HG03097 (cell line): ENCODE data around the gene TMEM250.
A peak's percentile ranks its signal among the peaks of the same experiment; 100 is the strongest.

Experiments
- ATAC-seq: cut with Tn5 transposase; IDR thresholded peaks from one replicate; pipeline ENCODE4 v1.9.1; 2021; ENCODE audit not compliant: unreplicated experiment, low FRiP score

TMEM250 gene

DNA sequence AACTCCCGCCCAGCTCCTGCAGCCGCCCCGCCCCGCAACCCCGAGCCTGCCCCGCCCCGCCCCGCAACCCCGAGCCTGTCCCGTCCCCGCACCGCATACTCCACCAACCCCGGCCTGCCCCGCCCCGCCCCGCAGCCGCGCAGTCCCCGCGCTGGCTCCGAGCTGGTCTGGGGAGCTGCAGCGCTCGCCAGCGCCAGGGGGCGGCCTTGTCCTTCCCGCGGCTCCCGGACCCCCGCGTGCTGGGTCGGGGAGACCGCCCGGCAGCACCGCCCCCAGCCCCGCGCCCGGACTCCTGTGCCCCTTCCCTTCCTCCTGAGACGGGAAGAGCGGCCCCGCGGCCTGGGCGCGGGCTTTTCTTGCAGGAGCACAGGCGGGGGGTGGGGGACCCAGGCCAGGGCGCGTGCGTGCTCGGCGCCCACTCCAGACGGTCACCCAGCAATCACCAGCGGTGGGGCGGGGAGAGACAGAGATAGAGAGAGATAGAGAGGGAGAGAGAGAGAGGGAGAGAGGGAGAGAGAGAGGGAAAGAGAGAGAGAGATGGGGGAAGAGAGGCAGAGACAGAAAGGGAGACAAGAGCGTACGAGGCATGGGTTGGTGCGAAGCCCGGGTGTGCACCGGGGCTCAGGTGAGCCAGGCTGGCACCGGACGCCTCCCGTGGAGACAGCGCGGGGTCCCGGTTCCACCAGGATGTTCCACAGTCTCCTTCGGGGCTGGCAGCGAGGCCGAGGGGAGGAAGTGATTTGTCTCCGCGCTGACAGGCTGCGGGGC lies 14.7 kb upstream of the TMEM250 start:
- ATAC-seq, result no peak

DNA sequence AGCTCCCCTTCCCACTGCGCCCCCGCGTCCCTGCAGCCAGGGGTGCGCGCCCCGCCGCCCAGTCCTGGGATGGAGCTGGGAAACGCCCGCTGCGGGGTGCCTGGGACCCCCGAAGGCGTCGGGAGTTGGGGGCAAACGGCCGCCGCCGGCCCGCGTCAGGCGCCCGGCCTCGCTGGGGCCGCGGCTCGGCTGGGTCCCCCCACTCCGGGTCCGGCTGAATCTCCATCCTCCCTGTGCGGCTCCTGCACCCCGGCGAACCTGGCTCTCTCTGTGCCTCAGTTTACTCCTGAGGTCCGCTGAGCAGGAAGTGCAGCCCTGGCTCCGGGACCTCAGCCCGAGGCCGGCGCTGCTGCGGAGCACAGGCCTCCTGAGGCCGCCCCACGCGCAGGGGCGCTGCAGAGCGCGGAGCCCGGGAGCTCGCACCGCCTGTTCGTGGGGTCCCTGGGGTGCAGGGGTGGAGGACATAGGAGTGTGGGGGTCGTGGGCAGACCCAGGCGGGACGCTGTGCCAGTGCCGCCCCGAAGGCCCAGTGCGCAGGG lies 13.9 kb upstream of the TMEM250 start:
- ATAC-seq, result no peak

DNA sequence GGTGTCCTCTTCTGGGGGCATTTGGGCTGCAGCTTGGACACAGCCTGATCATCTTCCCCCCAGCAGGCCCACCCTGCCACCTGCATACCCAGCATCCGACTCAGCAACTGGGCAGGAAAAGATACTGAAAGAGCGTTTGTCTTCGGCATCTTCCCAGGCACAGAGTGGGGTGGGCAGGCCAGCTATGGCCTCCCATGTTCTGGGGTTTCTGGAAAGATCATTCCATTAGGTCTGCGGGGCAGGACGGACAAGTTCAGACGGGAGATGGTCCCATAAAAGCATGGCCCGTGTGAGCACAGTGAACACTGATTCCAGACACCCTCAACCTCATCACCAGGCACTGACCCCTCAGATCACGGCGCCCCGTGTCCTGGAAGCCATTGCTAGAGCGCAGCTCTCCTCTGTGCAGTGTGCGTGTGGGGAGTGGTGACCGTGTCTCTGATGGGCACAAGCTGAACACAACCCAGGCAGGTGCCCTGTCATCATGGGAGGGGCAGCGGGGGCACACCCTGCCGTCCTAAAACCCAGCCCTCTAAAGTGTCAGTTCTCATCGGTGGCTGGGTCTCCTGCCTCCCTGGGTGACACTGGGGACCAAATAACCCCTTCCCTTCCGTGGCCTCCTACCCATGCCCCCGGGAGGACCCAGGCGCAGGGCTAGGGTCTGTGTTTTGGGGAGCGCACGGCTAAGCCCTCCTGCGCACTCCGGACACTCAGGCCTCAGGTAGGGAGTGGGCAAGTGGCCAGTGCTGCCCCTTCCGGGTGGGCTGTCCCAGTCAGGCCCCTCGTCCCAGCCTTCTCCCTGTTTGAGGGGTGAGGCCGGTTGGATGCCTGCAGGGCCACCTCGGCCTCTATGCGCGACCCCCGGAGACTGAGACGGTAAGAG lies 13.2 kb upstream of the TMEM250 start:
- no peak for ATAC-seq

DNA sequence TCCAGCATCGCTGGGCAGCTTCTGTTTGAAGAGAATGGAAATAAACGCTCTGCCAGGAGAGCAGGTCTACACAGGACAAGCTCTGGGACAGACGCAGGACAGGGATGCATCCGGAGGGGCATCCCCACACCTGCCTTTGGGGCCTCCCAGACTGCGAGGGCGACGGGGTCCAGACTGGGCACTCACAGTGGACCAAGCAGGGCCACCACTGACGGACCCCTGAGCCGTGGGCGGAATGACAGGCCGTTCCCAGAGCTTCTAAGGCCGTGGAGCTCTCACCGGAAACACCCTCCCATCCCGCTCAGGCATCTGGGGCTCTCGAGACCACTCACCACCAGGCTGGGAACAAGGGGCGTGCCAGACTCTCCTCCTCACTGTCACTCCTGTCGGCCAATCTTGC lies 10.5 kb upstream of the TMEM250 start:
- ATAC-seq, result no peak

DNA sequence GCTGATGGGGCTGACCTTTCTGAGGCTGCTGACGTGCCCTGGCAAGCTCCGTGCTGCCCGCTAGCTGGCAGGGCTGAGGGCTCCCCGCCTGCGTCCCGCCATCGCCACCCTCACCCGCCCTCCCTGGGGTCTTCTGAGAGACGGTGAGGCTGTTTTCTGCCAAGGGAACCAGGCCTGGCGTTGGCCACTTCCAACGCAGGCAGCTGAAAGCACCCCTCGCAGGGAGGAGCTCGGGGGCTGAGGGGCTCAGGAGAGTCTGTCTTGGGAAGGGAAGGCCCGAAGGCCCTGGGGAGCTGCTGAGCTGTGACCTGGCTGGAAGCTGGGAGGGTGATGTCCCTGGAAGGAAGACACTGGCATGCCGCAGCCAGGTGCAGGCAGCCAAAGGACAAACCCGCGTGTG lies 9.8 kb upstream of the TMEM250 start:
- no peak for ATAC-seq

DNA sequence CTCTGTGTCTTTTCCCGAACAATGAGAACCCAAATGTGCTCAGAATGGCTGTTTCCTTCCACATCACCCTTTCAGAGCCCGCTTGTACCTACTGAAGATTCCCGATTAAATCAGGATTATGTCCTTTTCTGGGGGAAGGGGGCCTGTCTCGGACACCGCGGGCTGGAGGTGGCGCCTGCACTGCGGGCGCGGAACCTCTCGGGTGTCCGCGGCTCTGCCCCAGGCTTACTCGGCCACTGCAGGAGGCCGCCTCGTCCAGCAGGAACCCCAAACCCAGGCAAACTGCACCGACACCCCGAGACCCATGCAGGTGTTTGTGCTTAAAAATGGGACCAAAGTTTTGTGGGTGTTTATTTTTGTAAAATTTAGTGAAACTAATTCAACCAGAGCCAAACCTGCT lies 8.6 kb upstream of the TMEM250 start:
- no peak for ATAC-seq

DNA sequence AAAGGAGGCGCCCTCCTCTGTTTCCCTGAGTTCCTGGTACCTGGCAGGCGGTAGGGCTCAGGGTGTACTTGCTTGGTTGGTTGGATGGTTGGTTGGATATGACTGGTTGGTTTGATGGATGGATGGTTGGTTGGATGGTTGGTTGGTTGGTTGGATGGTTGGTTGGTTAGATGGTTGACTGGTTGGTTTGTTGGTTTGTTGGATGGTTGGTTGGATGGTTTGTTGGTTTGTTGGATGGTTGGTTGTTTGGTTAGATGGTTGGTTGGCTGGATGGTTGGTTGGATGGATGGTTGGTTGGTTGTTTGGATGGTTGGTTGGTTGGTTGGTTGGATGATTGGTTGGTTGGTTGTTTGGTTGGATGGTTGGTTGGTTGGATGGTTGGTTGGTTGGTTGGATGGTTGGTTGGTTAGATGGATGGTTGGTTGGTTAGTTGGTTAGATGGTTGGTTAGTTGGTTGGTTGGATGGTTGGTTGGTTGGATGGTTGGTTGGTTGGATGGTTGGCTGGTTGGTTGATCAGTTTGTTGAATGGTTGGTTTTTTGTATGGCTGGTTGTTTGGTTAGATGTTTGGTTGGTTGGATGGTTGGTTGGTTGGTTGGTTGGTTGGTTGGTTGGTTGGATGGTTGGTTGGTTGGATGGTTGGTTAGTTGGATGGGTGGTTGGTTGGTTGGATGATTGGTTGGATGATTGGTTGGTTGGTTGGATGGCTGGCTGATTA lies 6.5 kb upstream of the TMEM250 start:
- no peak for ATAC-seq

DNA sequence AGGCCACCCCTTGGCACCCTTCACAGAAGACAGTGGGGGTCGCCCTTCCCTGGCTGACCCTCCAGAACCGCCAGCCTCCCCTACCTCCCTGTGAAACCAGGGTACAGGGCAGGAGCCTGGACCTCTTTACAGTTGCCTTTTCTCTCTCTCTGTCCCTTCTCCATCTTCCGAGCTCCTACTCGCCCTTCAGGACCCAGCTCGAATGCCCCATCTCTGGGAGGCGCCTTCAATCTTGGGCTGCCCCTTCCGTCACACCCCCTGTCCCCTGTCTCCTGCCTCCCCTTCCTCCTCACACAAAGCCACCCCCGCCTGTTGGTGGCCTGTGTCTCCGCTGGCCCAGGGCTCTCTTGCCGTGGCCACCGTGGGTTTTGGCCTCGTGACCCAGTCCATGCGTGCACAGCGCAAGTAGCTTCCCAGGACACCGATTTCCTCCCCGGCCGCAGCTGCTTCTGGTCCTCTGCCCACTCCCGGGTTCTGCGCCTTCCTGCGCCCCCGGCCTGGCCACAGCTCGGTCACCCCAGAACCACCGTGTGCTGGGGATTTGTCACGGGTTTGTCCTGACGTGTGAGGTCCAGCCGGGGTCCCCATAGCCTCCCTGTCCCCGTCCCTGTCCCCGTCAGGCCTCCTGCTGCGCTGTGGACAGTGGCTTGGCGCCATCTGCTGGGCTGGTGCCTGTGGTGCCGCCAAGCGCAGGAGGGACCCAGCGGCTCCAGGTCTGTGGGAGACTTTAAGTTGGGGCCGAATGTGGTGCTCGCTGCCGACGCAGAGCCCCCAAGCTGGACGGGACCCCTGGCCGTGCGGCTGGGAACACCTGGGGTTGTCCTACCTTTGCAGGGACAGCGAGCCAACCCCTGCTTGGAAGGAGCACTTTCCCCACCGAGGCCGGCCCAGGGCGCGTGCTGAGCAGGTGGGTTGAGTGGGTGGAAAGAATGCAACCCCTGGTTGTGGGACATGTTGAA lies 4.0 kb upstream of the TMEM250 start:
- no peak for ATAC-seq

DNA sequence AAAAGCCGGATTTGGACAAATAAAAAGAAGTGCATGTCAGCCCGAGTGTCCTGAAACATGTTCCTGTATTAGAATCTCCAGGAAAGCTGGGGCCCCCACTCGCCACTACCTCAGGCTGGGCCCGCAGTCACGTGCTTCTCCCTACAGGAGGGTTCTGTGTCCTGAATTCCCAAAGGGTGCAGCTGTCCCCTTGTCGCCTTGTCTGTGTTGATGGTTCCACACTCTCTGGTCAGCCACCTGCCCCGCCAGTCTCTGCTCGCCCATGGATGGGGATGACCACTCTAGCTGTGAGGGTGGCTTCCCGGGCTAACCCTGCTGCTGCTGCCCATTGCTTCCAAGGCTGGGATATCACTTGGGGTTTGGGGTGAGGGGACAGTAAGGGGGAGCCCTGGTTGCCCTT lies 3.1 kb upstream of the TMEM250 start:
- ATAC-seq, result no peak

DNA sequence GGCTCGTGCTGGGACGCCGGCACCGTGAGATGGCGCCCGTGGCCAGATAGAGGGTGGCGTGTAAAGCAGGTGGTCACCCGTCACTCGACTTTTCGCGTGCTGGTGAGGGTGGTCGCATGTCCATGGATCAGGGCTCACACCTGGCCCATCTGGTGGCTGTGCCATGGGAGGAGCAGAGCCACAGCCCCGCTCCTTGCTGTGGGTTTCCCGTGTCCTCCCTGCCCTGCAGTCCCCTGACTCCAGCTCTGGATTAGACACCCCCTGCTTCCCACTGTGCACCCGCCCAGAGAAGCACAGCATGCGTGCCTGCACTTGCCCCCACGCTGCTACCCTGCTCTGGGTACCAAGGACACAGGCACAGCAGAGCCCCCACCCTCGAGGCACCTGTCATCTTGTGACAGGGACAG lies 1.8 kb upstream of the TMEM250 start:
- ATAC-seq, result no peak

DNA sequence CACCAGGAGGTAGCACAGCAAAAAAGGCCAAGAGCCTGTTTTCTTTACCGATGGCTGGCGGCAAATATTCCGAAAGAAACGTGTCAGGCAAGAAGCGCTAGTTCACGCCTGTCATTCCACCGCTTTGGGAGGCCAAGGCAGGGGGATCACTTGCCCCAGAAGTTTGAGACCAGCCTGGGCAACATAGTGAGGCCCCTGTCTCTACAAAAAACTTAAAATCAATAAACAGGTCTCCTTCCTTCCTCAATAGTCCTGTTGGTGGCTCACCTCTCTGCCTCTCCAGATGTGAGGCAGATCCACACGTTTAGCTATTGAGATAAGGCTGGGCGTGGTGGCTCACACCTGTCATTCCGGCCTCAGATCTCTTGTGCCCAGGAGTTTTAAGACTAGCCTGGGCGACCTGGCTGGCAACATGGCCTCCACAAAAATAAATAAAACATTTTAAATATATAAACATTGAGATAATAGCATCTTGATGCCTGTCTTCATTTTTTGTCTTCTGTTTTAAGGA lies 1.3 kb upstream of the TMEM250 start:
- no peak for ATAC-seq

DNA sequence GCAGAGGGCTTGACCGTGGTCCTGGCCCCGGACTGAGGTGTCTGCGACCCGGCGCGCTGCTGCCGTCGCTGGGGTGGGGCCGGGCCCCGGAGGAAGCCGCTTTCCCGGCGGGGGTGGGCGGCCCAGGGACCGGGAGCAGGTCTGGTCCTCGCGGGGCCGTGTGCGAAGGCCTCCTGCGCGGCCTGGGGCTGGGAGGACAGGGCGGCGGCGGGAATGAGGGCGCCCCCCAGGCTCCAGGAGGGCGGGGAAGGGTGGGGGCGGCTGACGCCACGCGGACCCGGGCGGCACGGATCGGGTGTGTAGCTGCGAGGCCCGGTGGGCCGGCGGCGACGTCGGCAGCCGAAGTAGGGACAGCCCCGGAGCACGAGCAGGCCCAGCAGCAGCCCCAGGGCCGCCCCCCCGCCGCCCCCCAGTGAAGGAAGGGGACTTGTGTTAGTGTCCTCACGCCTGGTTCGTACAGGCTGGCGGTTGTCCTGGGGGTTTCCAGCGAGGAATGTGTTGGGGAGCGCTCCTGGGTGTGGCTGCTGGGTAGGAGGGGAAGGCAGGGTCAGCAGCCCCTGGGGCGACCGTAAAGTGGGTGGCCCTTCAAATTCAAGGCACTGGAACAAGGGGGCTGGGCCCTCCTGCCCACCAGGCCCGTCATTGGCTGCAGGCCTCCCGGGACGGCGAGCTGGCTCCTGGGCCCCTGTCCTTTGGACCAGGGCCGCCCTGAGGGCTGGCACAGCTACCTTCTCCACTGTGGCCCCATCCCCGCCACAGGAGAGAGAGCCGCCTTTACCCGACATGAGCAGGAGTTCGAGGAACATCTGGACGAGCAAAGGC lies 597 bp upstream of the TMEM250 start:
- no peak for ATAC-seq

DNA sequence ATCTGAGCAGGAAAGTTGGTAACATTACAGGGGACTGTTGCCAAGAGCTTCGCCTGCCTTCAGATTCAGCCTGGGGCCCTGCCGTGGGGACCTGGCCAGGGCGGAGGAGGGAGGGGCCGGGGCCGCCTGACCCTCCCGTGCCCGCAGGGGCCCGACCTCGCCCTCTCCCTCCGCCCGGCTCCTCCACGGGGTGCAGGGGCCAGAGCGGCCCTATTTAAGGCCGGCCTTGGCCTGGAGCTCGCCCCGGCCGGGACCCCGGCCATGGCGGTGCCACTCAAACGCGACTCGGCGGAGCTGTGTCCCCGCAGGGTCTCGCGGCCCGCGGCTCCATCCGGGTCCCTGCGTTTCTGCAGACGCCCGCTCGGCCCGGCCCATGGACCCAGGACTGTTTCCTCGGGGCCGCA lies 757 bp downstream of the TMEM250 start:
- peak; percentile 6 for ATAC-seq

DNA sequence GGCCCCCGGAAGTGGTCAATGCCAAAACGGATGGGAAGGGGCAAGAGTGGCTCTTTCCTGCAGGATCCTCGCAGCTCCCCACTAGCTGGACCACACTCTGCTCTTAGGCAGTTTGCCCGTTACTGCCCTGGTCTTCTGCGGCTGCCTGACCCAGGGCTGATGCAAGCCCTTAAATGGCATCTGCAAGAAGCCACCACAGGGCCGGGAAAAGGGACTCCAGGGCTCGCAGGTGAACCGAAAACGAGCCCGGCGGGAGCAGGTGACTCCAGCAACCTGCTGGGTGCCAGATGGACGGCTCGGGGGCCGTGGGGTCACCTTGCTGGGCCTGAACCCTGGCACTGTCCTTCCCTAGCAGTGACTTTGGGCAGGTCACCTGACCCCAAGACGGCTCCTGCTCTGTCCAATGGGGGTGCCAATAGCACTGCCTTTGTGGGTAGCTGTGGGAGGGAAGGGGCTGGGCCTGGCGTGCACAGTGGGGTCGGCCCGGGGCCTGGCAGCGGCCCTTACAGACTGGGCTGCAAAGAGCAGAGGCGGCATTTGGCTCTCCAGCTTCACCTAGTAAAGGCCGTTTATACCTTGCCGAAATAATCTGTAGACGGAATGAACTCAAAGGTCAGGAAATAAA lies 1.3 kb downstream of the TMEM250 start:
- ATAC-seq, result peak; percentile 1

DNA sequence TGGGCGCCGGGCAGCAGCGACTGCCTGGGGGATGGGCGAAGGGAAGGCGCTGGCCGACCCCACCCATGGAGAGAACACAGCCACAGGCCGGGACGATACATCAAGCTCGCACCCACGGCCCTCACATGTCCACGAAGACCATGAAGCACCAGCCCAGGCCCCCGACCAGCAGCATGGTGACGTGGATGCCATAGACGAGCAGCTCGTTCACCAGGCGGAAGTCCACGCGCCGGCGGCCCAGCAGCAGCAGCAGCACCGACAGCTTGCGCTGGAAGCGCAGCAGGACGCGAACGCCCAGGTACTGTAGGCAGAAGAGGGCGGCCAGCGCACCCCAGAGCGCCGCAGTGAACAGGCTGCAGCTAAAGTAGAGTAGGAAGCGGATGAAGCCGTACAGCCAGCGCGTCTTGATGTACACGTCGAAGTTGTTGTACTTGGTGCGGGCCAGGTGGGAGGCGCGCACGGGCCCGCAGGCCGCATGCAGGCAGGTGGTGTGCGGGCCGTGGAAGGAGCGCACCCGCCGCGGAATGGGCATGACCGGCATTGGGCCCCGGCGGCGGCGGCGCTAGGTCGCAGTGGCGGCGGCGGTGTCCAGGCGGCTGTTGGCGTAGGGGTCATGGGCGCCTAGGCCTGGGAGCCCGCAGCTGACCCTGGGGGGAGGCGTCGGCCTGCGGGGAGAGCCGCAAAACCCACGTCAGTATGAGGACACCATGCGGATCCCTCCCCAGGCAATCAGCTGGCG lies 2.1 kb downstream of the TMEM250 start:
- ATAC-seq, result no peak

DNA sequence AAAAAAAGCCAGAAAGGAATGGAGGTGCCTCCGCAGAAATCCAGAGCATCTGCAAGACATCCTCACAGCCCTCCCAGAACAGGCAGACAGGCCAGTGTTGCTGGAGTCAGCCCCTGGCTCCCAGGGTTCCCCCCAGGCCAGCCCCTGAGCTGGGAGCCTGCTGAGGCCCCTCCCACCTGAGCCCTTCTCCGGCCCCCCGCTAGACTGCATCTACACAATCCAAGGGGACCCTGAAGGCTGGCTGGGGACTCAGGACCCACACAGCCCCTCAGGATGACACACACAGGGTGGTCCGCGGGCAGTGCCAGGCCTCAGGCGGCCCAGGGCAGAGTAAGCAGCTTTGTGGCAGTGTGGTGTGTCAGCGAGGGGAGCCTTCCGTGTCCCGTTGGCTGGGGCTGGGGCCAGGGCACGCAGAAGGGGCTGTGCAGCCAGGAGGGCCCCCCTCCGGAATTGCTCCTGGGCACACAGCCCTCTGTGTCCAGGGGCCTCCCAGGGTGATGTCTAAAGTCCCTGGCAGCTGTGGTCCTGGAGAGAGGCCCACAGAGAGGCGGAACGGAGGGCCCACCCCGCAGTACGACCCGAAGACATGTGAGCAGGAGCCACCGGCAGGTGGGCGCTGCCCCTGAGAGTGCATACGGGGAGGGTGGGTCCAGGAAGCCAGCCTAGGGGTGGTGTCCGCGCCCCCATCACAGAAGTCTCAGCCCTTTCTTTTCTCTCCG lies 2.9 kb downstream of the TMEM250 start:
- no peak for ATAC-seq

DNA sequence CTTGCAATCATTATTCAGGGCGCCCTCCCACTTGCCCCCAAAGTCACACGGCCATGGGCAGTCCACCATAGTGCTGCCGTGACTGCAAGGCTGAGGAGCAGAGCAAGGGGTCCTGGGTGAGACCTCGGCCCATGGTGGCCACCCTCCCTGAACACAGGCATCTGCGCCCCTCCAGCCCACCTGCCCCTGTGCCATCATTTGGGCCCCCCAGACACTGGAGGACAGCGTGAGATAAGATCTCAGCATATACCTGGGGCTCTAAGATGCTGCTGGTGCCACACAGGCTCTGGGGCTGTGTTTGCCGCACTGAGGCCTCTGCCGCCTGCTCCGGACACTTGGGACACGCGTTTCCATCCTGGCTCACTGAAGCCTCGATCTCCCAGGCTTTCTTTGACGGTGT lies 3.5 kb downstream of the TMEM250 start:
- ATAC-seq, result no peak
